ENCODE data around the gene VWF.

Gene VWF

GRCh38 chr12:6071589-6071988 lies 52.9 kb downstream of the VWF start:
- H3K27ac ChIP-seq: no peak overlapping the region

GRCh38 chr12:6070472-6071257 lies 53.8 kb downstream of the VWF start:
- Histone ChIP-seq H3K4me1 (peaks cover 69 to 100% (median 82%) of the 10 kb centered on the region in 10 experiments), H3K36me3 (no peaks in the 10 kb centered on the region), H4K20me1 (no peaks in the 10 kb centered on the region), H3K9me3 (replicated peaks in 1 of 11) (no peaks in the 10 kb centered on the region), H3K9ac (no peak overlapping the region), H3K27ac (peak overlapping the region in 1 of 11 experiments; percentile 2; a peak in 1 of 22 replicates), H3K4me2 (peak overlapping the region in 6 of 11 experiments; percentile 50 to 100 (median 89); a peak in 9 of 22 replicates), H3K4me3 (no peak overlapping the region), H3K27me3 (no peaks in the 10 kb centered on the region)
- peak in 2 of 11 experiments; percentile 22 to 39; a peak in 1 of 22 replicates for TF ChIP-seq Cebpa-rat (IDR thresholded peaks at IDR 0.05)

More at GRCh38 chr12:6071589-6071988, 52.9 kb downstream of the VWF start:
- H4K20me1 ChIP-seq: no peaks in the 10 kb centered on the region
- no peaks in the 10 kb centered on the region for H3K36me3 ChIP-seq
- H3K4me1 ChIP-seq: peaks cover 69 to 100% (median 82%) of the 10 kb centered on the region in 10 experiments
- no peaks in the 10 kb centered on the region for H3K9me3 ChIP-seq (replicated peaks in 1 of 11)
- H3K4me3 ChIP-seq: no peak overlapping the region
- no peak for TF ChIP-seq Cebpa-rat (IDR thresholded peaks at IDR 0.05)
- peak overlapping the region; percentile 92 to 100 (median 95); a peak in 20 of 22 replicates for H3K4me2 ChIP-seq
- H3K9ac ChIP-seq: no peak overlapping the region
- no peaks in the 10 kb centered on the region for H3K27me3 ChIP-seq

DNA sequence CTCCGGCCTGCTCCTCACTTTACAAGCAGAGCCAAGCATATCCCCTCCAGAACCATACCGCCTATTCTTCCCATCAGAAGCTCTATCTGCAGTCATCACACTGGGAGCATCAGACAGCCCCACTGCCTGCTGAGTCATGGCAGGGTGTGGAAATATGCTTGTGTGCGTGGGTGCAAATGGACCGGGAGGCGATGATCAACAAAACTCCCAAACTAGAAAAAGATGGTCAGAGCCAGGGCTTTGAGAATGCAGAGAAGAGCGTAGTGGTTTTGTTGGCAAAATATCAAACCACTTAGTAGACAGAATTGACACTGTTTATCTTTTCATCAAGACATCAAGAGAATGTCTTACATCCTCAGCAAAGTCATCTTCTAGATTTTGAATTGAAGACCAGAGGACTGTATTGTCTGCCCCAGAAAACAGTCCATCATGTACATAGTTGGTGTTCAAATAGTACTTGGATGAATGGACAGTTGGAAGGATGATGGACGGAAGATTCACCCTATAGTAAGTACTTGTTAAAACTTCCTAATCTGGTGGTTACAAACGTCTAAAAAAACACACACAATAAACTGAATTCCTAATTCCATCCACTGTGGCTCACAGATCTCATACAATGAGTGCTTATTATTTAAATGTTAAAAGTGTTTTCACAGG lies 54.9 kb downstream of the VWF start:
- peak overlapping the region in 6 of 11 experiments; percentile 34 to 62 (median 47); a peak in 12 of 22 replicates for H3K27ac ChIP-seq
- H3K4me1 ChIP-seq: peaks cover 63 to 98% (median 75%) of the 10 kb centered on the region in 10 experiments
- H3K27me3 ChIP-seq: no peaks in the 10 kb centered on the region
- H4K20me1 ChIP-seq: no peaks in the 10 kb centered on the region
- peak overlapping the region in 5 of 11 experiments; percentile 8 to 43 (median 12); a peak in 3 of 22 replicates for H3K9ac ChIP-seq
- H3K9me3 ChIP-seq (replicated peaks in 1 of 11): no peaks in the 10 kb centered on the region
- no peak overlapping the region for H3K4me3 ChIP-seq
- no peaks in the 10 kb centered on the region for H3K36me3 ChIP-seq
- TF ChIP-seq Cebpa-rat (IDR thresholded peaks at IDR 0.05): no peak
- H3K4me2 ChIP-seq: peak overlapping the region; percentile 10 to 94 (median 70)

DNA sequence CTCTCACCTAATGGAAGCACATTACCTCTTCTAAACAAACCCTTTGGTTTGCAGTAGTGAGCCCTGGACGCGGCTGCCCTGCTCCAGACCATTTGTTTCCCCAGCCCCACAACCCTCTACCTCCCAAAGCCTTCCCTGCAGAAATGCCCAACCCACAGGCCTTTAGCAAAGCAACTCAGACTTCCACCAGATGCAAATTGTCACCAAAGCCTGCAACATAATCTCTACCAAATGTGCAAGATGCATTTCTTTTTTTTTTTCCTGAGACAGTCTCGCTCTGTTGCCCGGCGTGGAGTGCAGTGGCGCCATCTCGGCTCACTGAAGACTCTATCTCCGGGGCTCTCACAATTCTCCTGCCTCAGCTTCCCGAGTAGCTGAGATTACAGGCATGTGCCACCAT lies 56.2 kb downstream of the VWF start:
- TF ChIP-seq Cebpa-rat (IDR thresholded peaks at IDR 0.05): no peak
- Histone ChIP-seq H3K27me3 (no peaks in the 10 kb centered on the region), H3K9ac (no peak overlapping the region), H3K9me3 (replicated peaks in 1 of 11) (no peaks in the 10 kb centered on the region), H3K27ac (peak overlapping the region in 2 of 11 experiments; percentile 49 to 62; a peak in 1 of 22 replicates), H4K20me1 (no peaks in the 10 kb centered on the region), H3K36me3 (no peaks in the 10 kb centered on the region), H3K4me1 (peaks cover 49 to 93% (median 62%) of the 10 kb centered on the region in 10 experiments), H3K4me2 (peak overlapping the region in 7 of 11 experiments; percentile 18 to 94 (median 78); a peak in 8 of 22 replicates), H3K4me3 (no peak overlapping the region)

GRCh38 chr12:6067152-6067916 lies 57.1 kb downstream of the VWF start:
- no peaks in the 10 kb centered on the region for H3K27me3 ChIP-seq

GRCh38 chr12:6066651-6067050 lies 57.8 kb downstream of the VWF start:
- H4K20me1 ChIP-seq: no peaks in the 10 kb centered on the region
- H3K36me3 ChIP-seq: no peaks in the 10 kb centered on the region
- H3K4me2 ChIP-seq: peak overlapping the region; percentile 41 to 88 (median 56)
- TF ChIP-seq Cebpa-rat (IDR thresholded peaks at IDR 0.05): no peak
- no peaks in the 10 kb centered on the region for H3K9me3 ChIP-seq (replicated peaks in 1 of 11)
- H3K27ac ChIP-seq: peak overlapping the region in 3 of 11 experiments; percentile 20 to 23 (median 22); a peak in 4 of 22 replicates
- no peaks in the 10 kb centered on the region; a peak in 1 of 22 replicates for H3K27me3 ChIP-seq
- H3K4me1 ChIP-seq: peaks cover 33 to 86% (median 46%) of the 10 kb centered on the region in 10 experiments
- H3K9ac ChIP-seq: peak overlapping the region in 2 of 11 experiments; percentile 12 to 50; a peak in 2 of 22 replicates
- H3K4me3 ChIP-seq: no peak overlapping the region

More at GRCh38 chr12:6067152-6067916, 57.1 kb downstream of the VWF start:
- Histone ChIP-seq H3K4me3 (no peak overlapping the region), H4K20me1 (no peaks in the 10 kb centered on the region), H3K9me3 (replicated peaks in 1 of 11) (no peaks in the 10 kb centered on the region), H3K4me2 (peak overlapping the region in 2 of 11 experiments; percentile 47 to 82; a peak in 3 of 22 replicates), H3K27ac (peak overlapping the region in 3 of 11 experiments; percentile 20 to 23 (median 22); a peak in 2 of 22 replicates), H3K4me1 (peaks cover 40 to 93% (median 53%) of the 10 kb centered on the region in 10 experiments), H3K36me3 (no peaks in the 10 kb centered on the region), H3K9ac (peak overlapping the region in 1 of 11 experiments; percentile 12; a peak in 2 of 22 replicates)
- TF ChIP-seq Cebpa-rat (IDR thresholded peaks at IDR 0.05): no peak

DNA sequence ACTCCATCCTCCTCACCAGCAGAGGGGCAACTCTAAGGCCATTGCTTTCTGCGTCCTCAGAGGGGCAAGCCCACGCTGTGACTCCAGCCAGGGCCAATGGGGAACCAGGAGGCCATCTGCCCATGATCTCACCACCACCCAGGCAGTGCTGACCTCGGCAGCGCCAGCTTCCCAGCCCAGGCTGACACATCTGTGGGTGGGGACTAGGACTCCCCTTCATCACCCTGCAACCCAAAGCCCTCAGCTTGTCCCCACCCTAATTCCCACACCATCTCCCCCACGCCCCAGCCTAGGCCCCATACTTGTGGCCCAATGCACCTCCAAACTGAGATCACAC lies 58.6 kb downstream of the VWF start:
- H3K4me2 ChIP-seq: peak overlapping the region; percentile 41 to 88 (median 56)
- H3K27me3 ChIP-seq: no peaks in the 10 kb centered on the region; a peak in 1 of 22 replicates
- no peaks in the 10 kb centered on the region for H3K36me3 ChIP-seq
- no peak overlapping the region for H3K4me3 ChIP-seq
- H3K4me1 ChIP-seq: peaks cover 32 to 78% (median 42%) of the 10 kb centered on the region in 10 experiments
- peak overlapping the region in 4 of 11 experiments; percentile 23 to 40 (median 26); a peak in 4 of 22 replicates for H3K27ac ChIP-seq
- H3K9me3 ChIP-seq (replicated peaks in 1 of 11): no peaks in the 10 kb centered on the region
- no peaks in the 10 kb centered on the region for H4K20me1 ChIP-seq
- no peak for TF ChIP-seq Cebpa-rat (IDR thresholded peaks at IDR 0.05)
- H3K9ac ChIP-seq: 0 out of 22 replicates have a peak overlapping the region, but pooled peaks of 2 of the 11 experiments have one; percentile 14 to 18

- Histone ChIP-seq H3K9me3 (replicated peaks in 1 of 11) (no peaks in the 10 kb centered on the region), H3K36me3 (no peaks in the 10 kb centered on the region), H3K27ac (peak overlapping the region in 4 of 11 experiments; percentile 23 to 40 (median 26); a peak in 5 of 22 replicates), H3K4me2 (peak overlapping the region in 10 of 11 experiments; percentile 43 to 88 (median 62); a peak in 21 of 22 replicates), H4K20me1 (no peaks in the 10 kb centered on the region), H3K9ac (0 out of 22 replicates have a peak overlapping the region, but pooled peaks of 2 of the 11 experiments have one; percentile 14 to 18), H3K4me3 (no peak overlapping the region), H3K27me3 (peaks cover 0 to under 1% (median 0%) of the 10 kb centered on the region in 11 experiments; a peak in 2 of 22 replicates), H3K4me1 (peaks cover 32 to 77% (median 44%) of the 10 kb centered on the region in 10 experiments)
- no peak for TF ChIP-seq Cebpa-rat (IDR thresholded peaks at IDR 0.05)
Measured at GRCh38 chr12:6065131-6065862, 59.2 kb downstream of the VWF start.

Data from BLaER1 treated with 17β-estradiol and CSF1 and Interleukin-3, amounts not matched to agents 10 nM and 100 nM (cell line).